GM18907 (cell line): ENCODE data around the gene CCDC40.
A peak's percentile ranks its signal among the peaks of the same experiment; 100 is the strongest.

Experiments used
- ATAC-seq: cut with Tn5 transposase; IDR thresholded peaks from one replicate; pipeline ENCODE4 v1.9.1; 2021; ENCODE audit warnings: mild to moderate bottlenecking, moderate library complexity; ENCODE audit not compliant: unreplicated experiment

CCDC40 gene

DNA sequence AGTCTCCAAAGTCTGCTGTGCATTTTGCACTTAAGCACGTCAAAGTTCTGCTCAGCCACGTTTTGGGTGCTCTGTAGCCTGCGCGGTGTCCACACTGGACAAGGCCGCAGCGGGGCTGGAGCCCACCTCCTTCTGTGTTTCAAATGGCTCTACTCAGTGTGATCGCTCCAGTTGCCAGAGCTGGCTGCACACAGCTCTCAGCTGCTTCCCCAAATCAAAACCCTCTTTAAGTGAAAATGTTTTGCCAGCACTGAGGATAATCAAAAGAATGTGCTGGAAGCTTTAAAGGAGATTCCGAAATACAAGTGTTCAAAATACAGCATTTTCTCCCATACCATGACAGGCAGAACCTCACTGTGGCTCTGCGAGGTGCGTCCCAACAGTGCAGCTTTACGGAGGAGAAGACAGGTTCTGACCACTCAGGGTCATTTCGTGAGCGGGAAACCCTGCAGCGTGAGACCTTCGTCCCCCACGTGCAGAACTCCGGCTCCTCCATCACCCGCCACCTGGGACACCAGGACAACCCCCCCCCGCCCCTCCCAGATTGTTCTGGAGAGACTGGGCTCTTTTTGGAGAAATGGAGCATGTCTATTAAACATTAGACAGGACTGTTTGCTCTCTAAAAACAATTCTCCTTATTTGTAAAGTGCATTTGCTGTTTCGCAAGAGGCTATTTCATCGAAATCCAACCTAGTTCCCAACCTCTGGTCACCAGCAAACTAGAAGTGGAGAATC lies 17.4 kb upstream of the CCDC40 start:
- ATAC-seq, result no peak

DNA sequence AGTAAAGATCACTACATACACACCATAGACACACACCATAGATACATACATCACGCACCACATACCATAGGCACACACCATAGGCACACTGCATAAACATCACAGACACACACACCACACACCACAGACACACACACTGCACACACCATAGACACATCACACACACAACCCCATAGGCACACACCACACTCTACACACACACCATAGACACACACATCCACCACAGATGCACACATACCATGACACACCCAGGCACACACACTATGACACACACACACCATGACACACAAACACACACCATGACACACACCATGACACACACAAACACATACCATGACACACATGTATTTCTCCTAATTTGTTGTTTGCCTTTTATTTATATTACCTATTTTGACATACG lies 14.8 kb upstream of the CCDC40 start:
- no peak for ATAC-seq

DNA sequence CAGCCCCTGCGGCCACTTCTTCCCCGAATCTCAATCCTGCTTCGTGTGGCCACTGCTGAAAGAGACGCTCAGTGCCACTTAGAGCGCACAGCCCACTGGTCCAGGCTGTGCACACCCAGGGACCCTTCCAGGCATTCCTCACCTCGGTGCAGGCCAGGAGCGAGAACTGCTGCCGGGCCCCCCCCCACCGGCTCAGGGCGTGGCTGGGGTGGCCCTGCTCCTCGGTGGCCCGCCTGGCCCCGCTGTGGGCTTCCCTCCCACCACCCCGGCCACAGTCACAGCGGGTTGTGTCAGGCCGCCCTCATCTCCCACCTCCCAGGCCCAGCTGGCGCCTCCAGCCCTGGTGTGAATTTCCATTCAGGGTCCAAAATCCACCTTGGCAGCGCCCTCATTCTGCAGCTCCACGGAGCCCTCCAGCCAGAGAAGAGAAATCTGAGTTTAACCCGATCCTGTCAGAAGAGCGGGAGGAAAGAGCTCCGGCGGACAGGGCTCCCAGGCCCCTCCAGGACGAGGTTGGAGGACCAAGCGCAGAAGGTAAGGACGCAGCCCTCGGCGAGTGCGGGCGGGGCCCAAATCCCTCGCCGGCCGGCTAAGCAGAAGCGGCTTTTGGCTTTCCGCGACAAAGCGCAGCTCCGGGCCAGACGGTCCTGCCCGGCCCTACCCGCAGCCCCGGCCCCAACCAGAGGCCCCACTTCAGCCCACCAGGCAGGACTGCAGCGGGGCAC lies 12.8 kb upstream of the CCDC40 start:
- ATAC-seq, result no peak

GRCh38 chr17:80024206-80024972 lies 12.1 kb upstream of the CCDC40 start:
- no peak for ATAC-seq

- no peak for ATAC-seq
Observed at GRCh38 chr17:80025140-80025539, 11.3 kb upstream of the CCDC40 start.

- ATAC-seq, result no peak
Observed at GRCh38 chr17:80025796-80026195, 10.6 kb upstream of the CCDC40 start.

DNA sequence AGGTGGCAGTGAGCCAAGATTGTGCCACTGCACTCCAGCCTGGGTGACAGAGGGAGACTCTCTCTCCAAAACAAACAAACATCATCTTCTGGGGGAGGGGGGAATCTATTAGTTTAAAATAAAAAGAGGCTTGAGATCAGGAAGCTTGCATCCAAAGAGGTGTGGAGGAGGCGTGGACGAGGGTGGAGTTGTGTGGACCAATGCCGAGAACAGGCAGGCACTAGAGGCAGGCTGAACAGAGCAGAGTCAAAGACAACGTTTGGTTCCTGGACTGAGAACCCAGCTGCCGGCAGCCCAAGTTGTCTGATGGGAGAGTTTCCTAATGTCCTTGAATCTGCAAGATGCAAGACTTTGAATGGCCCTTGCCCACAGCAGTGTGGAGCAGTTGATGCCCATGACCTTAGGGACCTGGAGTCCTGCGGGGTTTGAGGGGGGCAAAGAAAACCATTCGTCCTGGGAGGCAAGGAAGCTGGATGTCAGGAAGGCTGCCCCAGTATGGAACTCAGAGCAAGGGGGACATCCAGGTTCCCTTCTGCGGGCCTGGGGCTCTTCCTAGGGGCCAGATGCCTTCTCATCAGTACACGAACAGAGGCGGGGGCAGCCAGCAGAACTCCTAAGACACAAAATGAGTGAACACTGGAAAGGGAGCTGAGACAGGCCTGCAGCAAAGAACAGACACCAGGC lies 9.9 kb upstream of the CCDC40 start:
- ATAC-seq, result no peak

GRCh38 chr17:80027043-80027435 lies 9.4 kb upstream of the CCDC40 start:
- no peak for ATAC-seq

DNA sequence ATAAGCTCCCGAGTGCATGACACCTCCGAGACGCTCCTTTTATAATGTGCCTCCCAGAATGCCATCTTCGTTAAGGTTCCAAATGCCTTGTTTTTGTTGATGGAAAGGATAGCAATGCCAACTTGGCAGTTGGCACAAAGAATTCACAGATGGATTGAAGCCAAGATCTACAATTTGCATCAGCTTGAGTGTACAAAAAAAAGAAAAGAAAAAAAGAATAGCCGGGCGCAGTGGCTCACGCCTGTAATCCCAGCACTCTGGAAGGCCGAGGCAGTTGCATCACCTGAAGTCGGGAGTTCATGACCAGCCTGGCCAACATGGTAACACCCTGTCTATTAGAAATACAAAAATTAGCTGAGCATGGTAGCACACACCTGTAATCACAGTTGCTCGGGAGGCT lies 8.4 kb upstream of the CCDC40 start:
- ATAC-seq, result no peak

DNA sequence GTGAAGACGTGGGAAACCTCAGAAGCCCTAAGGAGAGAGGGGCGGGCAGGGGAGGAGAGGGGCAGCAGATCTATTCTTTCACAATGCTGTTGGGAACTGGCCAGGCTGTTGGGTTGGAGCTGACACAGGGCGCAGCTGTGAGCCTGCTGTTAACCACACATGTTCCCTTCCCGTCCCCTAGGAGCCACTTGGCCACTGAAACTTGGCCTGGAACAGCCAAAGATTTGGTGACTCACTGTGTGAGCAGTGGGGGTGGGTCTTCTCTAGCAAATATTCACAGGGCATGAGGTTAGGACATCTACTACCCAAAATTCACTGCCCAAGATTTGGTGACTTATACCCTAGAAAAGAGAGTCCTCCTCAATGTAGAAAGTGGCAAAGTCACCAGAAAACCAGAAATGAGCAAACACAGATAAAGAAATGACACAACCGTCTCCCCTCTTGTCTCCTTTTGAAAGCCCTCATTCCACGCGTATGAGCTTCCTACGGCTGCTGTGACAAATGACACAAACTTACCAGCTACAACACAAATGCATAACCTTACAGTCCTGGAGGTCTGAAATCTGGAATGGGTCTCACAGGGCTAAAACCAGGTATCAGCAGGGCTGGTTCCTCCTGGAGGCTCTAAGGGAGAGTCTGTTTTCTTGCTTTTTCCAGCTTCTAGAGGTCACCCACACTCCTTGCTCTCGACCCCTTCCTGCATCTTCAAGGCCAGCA lies 7.0 kb upstream of the CCDC40 start:
- ATAC-seq, result no peak

DNA sequence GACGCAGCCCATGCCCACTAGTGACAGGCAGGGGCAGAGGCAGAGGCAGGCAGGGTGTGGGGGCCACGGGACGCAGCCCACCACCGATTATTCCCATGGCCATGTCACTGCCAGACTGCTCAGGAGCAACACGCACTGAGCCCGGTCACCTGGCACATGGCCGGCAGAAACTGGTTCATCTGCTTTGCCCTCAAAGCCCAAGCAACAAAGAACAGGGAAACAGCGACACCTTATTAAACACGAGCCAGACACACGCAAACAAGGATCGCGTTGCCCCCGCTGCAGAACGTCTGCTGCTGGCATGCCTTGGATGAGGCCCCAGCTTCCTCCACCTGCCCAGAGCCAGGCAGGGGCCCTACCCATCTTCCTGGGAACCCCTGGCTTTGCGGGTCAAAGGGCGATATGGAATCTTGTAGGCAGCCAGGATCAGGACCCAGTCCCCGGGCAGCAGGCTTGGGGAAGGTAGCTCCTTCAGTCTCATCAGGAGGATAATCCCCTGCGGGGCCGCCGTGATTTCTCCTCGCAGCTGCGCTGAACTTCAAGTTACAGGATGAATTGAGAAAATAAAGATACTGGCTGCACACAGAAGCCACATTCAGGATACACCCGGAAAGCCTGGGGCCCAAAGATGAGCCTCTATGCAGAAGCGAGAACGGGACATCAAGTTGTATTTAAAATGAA lies 5.6 kb upstream of the CCDC40 start:
- no peak for ATAC-seq

DNA sequence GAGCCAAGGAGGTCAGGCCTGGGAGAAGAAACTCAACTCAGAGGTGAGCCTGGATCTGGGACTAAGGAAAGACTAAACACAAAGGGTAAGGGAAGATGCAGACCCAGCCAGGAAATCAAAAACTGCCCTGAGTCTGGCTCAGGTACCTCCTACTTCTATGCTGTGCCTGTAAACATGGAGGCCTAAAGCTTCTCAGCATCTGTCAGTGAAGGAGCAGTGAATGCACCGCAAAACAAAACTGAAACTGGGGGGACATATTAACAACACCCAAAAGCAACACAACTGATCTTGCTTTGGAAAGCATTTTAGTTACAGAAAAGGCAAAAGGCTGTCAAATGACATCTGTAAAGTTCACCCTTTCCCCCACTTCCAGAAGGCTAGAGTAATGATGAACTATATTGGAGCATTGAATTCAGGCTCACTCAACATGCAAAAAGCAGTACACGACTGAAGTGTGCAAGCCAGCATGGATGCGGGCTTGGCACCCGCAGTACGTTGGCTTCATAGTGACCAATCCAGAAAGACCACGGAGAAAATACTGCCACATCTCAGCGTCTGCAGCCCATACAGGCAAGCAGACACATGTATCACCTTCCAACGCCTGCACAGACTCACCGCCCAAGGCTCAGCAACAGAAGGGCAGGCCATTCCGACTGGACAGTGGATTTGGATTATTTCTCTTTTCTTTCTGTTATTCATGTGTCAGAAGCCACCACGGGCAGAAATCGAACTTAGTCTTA lies 4.6 kb upstream of the CCDC40 start:
- ATAC-seq, result no peak

DNA sequence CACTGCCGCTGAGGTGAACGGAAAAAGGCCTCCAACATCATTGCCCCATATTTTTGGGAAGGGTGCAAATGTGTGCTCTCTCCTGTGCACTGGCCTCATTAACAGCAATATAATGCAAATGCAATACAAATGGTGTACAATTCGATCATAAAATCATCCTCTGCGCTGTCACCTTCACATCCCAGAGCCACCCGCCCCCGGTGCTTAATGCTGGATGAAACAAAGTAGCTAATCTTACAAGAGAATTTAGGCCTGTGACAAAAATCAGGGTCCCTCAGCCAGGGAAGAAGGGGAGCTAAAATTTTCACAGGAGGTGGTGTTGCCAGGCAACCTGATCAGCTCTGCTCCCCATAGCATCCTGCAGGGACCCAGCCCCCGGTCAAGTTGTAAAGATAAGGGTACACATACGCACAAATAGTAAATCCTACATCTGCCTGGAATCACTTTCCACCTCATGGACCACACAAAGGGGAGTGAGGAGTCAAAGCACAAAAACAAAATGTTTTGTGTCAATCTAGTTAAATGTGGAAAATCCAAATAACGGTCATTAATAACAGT lies 3.7 kb upstream of the CCDC40 start:
- ATAC-seq, result no peak

DNA sequence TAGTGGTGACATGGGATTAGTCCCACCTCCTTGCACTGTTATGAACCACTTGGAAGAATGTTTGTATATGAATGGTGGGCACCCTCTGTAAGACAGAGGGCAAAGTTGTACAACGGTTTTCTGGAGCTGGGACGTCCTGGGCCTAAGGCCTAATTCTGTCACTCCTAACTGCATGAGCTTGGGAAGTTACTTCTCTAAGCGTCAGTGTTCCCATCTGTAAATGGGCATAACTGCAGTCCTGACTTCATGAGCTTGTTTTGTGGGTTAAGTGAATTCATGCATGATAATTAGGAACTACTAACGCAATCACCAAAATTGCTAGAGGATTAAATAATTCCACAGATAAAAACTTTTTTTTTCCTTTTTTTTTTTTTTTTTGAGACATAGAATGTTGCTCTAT lies 2.6 kb upstream of the CCDC40 start:
- no peak for ATAC-seq

- ATAC-seq, result peak; percentile 31
Observed at GRCh38 chr17:80034791-80035686, 1.4 kb upstream of the CCDC40 start.

- ATAC-seq, result no peak
Observed at GRCh38 chr17:80035687-80035936, 830 bp upstream of the CCDC40 start, which contains the start of gene TBC1D16. Gene TBC1D16, minus strand, starts transcription at chr17:80035872. Its CDS starts 22,325 bp downstream, at chr17:80013547.

DNA sequence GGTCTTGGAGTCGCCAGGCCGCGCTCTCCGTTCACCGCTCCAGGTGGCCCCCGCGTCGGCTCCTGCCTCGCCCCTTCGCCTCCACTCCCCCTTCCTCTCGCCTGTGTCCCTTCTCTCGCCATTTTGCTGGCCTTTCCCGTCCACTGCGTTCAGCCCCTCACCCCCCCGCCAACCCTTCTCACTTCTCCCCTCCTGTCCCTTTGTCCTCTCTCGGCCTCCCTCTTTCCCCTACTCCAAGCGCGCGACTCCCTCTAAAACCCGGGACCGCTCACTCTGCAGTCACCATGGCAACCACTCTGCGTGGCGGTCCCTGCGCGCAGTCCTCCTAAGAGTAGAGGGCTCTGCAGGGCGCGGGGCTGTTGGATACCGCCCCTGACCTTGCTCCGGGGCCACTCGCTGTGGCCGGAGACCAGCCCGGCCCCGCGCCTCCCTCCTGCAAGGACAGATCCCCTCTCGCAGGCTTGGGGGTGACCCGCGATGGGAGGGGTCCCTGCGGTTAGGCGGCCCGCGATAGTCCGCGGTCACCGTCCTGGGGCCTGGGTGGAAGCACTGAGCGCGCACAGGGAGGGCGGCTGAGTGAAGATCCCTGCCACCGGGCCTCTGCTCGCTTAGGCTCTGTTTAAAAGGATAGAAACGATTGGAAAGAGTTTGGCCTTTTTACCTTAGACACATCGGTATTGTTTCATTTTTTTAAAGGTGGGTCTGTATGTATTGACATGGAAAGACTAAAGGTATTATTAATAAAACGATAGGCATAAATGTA lies 454 bp downstream of the CCDC40 start:
- ATAC-seq, result no peak

GRCh38 chr17:80043963-80044362 lies 7.5 kb downstream of the CCDC40 start:
- ATAC-seq, result no peak
